GM18867 (cell line): ENCODE data around the gene WRAP73.
"Not testable (repeated sequence)": the region's sequence is repeated elsewhere in the genome, so short reads cannot be mapped to it uniquely, and the experiment has no call there.

Source experiments
- ATAC-seq: cut with Tn5 transposase; IDR thresholded peaks from one replicate; pipeline ENCODE4 v1.9.1; 2021; ENCODE audit warnings: mild to moderate bottlenecking, moderate library complexity; ENCODE audit not compliant: unreplicated experiment

Gene WRAP73

DNA sequence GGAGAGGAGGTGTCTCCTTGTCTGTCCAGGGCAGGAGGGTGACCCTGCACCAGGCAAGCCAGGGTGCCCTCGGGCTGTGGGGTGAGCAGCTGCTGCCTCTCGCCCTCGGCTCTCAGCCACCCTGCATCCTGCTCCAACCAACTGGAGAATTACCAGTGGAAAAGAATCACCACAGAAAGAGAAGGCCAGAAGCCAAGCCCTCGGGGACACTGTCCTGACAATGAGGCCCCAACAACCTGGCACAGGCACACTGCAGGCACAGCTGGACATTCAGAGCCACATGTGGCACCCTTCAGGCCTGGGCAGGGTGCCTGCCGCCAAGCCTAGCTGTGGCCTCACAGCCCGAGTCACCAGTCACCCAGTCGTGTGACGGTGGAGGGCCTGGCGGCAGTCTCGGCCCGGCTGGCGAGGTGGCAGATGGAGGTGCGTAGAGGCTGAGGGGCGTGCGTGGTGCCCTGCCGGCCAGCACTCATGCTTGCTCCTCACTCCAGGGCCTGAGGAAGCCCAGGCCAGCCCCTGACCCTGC is 50.6 kb downstream of the WRAP73 start:
- ATAC-seq = no peak

DNA sequence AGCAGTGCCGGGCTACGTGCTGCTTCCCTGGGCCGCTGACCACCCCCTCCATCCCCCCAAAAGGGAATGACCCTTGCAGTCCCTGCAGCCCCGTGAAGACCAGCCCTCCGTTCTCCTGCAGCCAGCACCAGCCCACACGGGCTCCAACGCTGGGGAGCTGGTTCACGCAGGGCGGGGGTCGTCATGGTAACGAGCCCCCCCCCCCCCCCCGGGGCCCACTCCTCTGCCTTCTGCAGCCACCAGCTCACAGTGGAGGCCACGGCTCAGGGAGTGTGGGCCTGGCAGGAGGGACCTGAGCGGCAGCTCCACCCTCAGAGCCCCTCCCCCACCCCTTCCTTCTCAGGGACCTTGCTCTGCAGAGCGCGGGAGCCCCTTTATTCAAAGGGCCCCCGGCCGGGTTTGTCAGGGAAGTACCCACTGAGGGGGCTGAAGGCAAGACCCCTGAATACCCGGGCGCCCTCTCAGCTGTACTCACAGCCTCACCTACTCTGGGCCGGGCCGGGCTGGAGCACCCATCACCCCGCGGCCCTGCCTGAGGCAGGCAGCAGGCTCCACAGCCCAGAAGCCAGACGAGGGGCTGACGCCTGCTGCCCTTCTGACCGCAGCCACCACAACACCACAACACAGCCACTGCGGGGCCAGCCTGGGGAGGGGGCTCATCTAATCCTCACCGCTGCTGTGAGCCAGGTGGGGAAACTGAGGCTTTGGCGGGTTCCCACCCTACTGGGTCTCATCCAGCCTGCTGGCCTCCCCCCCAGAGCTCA is 51.2 kb downstream of the WRAP73 start:
- no peak for ATAC-seq

DNA sequence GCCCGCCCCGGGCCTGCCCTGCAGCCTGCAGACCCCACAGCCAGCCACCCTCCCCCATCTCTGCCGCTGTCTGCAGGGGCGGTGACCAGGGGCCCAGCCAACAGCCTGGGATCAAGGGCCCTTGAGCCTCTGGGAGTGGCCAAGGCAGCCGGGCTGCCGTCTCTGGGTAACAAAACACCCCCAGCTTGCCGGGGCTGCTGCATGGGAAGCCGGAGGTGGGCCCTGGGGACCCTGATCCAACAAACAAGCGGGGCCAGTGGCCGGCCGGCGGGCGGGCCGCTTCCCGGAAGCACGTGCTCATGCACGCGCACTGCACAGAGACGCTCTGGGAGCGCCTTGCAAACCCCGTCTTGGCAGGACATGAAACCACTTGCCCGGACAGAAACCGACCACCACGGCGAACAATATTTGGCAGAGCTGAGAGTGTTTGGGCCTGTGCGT is 51.8 kb downstream of the WRAP73 start:
- ATAC-seq = no peak

DNA sequence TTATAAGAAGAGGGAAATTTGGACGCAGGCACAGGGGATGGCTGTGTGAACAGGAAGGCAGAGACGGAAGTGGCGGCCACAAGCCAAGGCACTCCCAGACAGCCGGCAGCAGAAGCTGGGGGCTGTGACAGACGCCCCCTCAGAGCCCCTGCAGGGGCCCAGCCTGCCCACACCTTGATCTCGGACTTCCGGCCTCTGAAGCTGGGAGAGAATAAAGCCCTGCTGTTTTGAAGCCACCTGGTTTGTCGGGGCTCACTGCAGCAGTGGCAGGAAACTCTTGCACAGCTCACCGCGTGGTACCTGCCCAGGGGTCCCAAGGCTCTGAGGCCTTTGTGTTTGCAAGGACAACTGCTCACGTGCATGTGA is 52.3 kb downstream of the WRAP73 start:
- ATAC-seq = no peak

DNA sequence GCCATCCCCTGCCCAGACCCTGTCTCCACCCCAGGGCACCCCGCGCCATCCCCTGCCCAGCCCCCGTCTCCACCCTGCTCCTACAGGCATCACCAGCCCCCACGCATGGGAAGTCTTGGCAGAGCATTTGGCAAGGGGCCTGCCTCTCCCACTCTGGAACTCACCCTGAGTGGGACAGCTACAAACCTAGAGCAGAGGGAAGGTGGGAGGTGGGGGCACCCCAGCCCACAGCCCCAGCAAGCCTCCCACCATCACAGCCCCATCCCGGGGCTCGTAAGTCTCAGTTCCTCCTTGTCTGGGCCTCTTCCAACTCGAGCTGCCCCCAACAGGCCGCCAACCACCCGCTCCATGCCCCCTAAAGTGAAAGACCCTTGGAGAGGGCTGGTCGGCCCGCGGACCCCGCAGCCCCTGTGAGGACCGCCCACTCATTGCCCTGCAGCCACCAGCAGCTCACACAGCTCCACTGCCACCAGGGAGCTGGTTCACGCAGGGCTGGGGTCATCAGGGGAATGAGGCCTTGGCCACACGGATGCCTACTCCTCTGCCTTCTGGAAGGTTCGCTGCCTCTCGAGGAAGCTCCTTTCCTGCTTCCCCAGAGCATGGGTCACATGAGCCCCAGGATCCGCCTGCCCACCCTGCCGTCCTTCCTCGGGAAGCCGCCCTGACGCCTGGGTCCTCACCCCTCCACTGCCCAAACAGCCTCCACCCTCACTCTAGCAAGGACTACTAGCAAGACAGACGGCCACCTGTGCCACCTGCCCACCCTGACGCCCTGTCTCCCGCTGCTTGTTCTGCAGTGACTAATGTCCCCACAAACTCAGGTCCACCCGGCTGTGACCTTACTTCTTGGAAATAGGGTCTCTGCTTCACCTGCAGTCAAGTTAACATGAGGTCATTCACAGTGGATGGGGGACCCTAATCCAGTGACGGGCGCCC is 53.0 kb downstream of the WRAP73 start:
- ATAC-seq = no peak

DNA sequence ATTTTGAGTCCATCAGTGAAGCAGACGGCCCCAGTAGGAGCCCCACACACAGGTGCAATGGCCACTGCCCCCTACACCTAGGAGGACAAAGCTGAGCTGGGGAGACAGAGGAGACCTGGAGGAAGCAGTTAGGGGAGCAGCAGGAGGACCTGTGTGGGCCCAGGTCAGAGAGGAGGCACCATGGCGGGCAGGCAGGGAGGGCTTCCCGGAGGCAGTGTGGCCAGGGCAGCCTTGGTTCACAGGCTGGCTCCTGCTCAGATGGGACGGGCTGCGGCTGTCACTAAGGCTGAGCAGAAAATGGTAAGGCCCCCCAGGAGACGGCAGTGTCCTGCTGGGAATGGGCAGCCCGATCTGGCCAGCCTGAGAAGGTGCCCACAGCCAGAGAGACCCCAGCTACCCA is 54.0 kb downstream of the WRAP73 start:
- ATAC-seq = no peak

DNA sequence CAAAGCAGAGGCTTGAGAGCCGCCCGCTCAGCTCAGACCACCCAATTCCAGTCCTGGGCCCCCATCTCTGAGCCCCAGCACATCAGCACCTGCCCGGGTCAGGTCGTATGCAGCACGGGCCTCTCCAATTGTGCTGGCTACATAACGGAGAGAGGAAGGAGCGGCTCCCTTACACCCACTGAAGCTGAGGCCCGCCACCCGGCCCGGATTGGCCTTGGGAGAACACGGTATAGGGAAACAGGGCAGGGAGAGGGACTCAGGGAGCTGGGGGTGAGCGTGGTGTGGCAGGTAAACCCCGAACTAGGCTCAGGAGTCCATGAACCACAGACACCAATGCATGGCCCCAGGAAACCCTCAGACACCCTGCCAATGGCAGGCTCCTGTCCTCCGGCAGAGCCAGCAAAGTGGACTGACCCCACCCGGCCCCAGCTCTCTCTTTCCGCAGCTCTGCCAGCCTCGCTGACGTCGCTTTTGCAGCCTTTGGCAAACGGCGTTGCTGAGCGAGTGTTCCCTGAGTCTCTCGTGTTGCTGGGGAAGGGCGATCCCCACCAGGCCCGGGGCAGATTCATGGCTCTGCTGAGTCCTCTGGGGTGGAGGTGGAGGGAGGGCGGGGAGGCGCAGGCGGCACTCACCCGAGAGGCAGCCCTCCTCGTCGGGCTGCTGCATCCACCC is 55.1 kb downstream of the WRAP73 start:
- ATAC-seq = no peak

DNA sequence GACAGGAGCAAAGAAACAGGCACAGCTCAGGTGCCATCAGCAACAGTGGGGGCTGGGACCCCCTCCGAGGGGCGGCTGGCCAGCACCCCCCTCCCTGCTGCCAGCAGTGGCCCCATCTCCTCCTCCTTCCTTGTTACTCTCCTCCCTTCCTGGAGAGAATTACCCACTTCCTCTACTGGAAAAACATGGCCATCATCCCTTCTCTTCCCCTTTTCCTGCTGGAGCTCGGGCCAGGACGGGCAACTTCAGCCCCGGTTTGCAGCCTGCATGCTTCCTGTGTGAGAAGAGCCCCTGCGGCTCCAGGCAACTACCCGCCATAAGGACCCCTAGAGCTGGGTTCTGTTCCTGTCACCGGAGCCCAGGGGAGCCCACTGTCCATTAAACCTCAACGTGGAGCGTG is 56.2 kb downstream of the WRAP73 start:
- no peak for ATAC-seq

DNA sequence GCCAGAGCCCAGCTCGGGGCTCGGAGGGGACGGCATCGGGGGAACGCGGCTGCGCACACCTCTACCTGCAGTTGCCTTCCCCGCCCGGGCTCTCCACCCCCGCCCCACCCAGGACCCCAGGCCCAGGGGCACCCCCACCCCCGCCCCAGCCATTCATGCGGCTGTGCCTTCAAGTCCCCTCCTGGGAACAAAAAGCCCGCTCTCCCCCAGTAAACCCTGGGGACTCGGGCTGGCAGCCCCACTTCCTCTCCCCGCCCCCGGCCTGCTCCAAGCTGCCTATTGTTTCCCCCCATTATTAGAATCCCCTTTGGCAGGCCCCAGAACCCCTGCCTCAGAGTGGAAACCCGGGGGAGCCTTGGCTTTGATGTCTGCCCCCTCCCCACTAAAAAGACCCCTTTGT is 56.6 kb downstream of the WRAP73 start:
- ATAC-seq = no peak

DNA sequence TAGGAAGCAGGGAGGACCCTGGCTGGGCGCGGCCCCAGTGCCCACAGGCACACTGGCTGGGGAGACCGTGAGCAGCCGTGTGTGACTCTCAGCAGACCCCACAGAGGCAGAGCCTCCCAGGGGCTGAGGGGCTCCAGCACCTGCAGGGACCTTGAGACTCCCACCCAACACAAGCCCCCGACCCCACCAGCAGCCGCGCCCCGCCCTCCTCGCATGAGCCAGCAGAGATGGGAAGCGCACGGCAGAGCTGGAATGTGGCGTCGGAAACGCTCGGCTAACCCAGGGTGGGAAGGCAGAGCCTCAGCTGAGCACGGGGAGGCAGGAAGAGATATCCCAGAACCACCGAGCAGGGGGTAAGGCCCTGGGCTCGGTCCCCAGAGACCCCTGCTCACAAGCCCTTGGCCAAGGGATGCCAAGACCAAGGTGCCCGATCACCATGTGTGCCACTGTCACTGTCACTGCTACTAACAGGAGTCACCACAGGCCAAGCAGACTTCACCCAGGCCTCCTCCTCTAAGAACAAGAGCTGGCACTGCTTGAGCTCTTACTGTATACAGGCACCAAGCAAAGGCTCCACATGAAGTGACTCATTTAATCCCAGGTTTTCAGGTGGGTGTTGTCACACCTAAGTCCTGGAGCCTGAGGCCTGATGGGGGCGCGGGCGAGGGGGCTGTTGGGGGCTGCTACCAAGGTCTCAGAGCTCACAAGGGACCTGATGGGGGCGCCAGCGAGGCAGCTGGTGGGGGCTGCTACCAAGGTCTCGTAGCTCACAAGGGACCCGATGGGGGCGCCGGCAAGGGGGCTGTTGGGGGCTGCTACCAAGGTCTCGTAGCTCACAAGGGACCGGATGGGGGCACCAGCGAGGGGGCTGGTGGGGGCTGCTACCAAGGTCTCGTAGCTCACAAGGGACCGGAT is 58.7 kb downstream of the WRAP73 start:
- ATAC-seq = no peak

DNA sequence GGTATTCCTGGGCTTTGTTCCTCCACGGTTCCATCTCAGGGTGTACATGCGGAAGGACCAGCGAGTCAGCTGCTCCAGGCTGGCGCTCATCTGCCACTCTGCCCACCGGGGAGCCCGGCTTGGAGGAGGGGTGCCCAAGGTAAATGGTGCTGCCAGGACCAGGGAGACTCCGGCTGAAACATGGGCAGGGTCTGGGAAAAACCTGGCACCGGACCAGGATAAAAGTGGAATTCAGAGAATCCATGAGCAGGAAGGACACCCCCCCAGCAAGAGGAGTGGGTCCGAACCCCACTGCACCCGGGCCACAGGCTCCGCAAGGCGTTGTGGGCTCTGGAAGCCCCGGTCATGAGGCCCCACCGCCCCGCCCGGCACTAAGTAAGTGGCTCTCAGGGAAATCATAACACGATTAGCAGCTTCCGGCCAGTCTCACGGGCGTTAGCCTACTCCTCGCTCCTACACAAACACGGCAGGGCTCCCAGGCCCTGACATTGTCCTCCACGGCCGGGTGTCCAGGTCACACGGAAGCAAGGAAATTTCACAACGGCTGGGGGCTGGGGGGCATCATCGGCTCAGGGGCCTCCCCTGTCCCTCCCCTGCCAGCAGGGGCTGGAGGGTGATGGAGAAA is 59.7 kb downstream of the WRAP73 start:
- ATAC-seq = no peak

DNA sequence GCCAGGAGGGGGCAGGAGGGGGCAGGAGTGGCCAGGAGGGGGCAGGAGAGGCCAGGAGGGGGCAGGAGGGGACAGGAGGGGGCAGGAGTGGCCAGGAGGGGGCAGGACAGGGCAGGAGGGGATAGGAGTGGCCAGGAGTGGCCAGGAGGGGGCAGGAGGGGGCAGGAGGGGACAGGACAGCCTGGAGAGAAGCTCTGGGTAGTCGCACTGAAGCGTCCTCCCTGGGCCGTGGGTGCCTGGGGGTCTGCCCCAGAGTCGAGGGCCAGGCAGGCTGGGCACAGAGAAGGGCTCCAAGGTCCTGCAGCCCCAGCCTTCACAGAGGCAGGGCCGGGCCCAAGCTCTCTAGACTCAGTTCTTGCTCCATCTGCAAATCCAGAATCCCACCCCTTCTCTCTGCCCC is 61.5 kb downstream of the WRAP73 start:
- no peak for ATAC-seq

DNA sequence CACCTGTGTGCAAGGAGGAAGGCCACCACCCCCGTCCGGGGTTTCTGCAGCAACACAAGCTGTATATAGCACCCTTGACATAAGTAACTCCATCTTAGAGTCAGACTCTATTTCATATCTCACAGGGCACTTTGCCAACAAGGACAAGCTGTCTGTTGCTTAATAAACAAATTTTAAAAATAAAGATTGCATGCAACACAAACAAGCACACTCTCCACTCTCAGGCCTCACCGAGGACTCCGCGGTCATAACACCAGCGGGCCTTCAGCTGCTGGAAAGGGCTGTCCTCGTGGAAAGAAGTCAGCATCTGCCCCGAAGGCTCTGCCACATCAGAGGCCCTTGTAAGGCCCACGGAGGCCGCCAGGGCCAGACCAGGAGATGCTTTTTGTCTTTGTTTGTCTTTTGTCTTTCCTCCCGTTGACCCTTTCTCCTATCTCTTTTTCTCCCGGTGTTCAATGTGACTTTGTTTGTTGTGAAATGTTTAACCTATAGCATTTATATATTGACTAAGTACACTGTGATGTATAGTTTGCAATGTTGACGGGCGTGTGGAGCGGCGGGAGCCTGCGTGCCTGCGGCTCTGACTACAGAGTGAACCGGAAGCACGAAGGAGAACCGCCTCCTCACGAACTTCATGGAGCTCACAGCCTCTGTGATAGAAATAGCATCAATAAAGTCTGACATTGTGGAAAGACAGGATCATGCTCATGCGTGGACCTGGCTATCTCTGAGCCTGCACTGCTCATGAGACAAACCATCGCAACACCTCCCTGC is 62.7 kb downstream of the WRAP73 start:
- no peak for ATAC-seq

DNA sequence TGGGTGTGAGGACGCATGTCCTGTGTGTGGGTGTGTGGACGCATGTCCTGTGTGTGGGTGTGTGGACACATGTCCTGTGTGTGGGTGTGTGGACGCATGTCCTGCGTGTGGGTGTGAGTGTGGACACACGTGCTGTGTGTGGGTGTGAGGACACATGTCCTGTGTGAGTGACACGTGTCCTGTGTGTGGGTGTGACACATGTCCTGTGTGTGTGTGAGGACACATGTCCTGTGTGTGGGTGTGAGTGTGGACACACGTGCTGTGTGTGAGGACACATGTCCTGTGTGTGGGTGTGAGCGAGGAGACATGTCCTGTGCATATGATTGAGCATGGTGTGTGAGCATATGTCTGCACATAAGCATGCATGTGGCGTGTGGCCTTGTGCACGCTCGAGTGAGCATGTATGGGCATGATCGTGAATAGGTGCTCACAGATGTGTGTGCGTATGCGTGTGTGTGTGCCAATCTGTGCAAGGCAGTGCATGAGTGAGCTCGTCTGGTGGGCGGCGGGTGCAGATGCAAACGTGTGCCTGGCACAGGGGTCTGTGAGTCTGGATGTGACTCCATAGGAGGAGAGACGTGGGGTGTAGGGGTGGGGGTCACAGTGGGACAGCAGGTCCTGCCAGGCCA is 63.8 kb downstream of the WRAP73 start:
- no peak for ATAC-seq

DNA sequence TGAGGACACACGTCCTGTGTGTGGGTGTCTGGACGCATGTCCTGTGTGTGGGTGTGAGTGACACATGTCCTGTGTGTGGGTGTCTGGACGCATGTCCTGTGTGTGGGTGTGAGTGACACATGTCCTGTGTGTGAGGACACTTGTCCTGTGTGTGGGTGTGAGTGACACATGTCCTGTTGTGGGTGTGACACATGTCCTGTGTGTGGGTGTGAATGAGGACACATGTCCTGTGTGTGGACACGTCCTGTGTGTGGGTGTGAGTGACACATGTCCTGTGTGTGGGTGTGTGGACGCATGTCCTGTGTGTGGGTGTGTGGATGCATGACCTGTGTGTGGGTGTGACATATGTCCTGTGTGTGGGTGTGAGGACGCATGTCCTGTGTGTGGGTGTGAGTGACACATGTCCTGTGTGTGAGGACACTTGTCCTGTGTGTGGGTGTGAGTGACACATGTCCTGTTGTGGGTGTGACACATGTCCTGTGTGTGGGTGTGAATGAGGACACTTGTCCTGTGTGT is 64.5 kb downstream of the WRAP73 start:
- not testable (repeated sequence) for ATAC-seq

DNA sequence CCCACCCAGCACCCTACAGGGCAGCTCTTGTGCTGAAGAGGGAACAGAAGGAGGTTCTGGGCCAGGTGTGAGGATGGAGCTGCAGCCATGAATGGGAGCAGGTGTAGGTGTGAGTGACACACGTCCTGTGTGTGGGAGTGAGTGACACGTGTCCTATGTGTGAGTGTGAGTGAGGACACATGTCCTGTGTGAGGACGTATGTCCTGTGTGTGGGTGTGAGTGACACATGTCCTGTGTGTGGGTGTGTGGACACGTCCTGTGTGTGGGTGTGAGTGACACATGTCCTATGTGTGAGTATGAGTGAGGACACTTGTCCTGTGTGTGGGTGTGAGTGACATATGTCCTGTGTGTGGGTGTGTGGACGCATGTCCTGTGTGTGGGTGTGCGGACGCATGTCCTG is 65.0 kb downstream of the WRAP73 start:
- no peak for ATAC-seq

DNA sequence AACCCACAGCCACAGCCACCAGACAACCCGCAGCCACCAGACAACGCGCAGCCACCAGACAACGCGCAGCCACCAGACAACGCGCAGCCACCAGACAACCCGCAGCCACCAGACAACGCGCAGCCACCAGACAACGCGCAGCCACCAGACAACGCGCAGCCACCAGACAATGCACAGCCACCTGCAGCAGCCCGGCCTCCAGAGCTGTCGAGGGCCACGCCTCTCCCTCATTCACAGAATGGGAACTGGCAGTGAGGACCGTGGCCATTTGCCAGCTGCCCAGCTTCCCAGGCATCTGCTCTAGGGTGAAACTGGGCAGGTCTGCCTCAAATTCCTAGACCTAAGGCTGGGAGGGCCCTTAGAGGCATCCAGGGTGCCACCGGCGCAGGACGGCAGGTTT is 66.2 kb downstream of the WRAP73 start:
- ATAC-seq = not testable (repeated sequence)

DNA sequence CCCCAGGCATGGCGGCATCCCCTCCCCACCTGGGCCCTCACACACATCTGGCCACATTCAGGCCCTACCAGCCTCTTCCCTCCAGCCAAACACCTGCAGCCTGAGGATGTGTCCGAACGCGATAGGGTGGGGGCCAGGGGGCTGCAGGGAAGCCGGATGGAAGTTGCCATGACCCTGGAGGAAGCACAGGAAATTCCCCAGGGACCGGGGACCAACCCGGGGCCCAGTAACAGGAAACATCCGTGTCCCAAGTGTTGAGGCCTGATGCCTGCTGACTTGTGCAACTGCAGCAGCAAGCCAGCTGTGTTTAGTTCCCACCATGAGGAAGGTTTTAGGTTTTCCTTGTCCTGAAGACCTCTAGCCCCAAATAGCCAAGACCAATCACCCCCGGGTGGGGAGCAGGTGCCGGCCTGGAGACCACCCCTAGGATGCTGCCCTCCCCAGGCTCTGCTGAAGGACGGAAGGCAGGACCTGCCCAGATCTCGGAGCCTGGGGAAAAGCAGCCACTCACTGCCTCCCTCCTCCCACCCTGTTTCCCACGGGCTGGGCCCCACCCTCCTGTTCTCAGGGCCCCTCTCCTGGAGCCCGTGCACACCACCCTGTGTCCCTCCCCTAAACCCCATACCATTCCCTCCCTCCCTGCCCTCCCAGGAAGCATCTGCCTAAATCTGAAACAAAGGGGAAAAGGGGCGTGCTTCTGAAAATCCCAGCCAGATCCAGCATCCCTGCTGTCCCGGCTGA is 68.4 kb downstream of the WRAP73 start:
- no peak for ATAC-seq
